ENCODE measurements around the gene KRTAP5-7.

DNA sequence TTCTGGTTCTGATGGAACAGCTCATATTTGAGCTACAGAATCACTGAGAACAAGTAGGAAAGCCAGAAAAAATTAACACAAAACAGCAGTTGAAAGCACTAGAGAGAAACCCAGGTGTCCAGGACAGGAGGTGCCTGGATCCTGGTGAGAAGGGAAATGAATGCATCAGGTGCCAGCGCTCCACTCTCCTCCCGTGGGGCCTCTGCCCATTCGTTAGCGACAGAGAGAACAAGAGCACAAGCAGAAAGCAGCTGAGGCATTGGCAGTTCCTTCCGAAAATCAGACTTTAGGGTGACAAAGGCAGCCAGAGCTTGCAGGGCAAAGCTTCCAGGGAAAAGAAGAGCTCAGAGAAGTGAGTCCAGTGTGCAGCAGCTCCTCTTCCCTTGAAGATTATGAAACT lies 20.0 kb upstream of the KRTAP5-7 start:
- no peak for TF ChIP-seq EZH2phosphoT487 (IDR thresholded peaks at IDR 0.05; ENCODE audit: borderline replicate concordance, low read length)
- TF ChIP-seq, protein P1, sequence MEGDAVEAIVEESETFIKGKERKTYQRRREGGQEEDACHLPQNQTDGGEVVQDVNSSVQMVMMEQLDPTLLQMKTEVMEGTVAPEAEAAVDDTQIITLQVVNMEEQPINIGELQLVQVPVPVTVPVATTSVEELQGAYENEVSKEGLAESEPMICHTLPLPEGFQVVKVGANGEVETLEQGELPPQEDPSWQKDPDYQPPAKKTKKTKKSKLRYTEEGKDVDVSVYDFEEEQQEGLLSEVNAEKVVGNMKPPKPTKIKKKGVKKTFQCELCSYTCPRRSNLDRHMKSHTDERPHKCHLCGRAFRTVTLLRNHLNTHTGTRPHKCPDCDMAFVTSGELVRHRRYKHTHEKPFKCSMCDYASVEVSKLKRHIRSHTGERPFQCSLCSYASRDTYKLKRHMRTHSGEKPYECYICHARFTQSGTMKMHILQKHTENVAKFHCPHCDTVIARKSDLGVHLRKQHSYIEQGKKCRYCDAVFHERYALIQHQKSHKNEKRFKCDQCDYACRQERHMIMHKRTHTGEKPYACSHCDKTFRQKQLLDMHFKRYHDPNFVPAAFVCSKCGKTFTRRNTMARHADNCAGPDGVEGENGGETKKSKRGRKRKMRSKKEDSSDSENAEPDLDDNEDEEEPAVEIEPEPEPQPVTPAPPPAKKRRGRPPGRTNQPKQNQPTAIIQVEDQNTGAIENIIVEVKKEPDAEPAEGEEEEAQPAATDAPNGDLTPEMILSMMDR (conservative IDR thresholded peaks at IDR 0.05; ENCODE audit: low read depth, low read length): no peak
- no peak for TF ChIP-seq EZH2 (IDR thresholded peaks at IDR 0.05; ENCODE audit: low read length, unreplicated experiment)
